CD4-positive, alpha-beta T cell (primary cell): ENCODE measurements around the gene CXCL12. TPM values are rescaled to one million over a fixed set of nuclear protein-coding genes. Genes with fewer than 3 reads are reported as not detected.

Experiments
- ATAC-seq: fragments of 200-7000 bp; cut with Tn5 transposase; one replicate; pipeline ENCODE4 v1.10.0; 2022; ENCODE audit warnings: mild to moderate bottlenecking; ENCODE audit not compliant: poor library complexity
- CTCF ChIA-PET: fragments of 350-600 bp; sonication (Branson Sonifier 250); formaldehyde crosslinking; loops from one replicate; lab custom pipeline; 2021; ENCODE audit warnings: antibody characterized with exemption, inconsistent platforms; lab: Charles Lee
- POLR2A ChIA-PET: fragments of 350-600 bp; sonication (Branson Sonifier 250); formaldehyde crosslinking; loops from one replicate; lab custom pipeline; 2021; ENCODE audit warnings: antibody characterized with exemption, inconsistent platforms; lab: Charles Lee
- DNase-seq, 14 experiments: peaks; one replicate each; pipeline ENCODE4 v3.0.0-alpha.2; 2013 to 2020; ENCODE audit warnings: mixed read lengths in 2 of 14
- H3K27ac ChIP-seq, 2 donors: one replicate each; pipeline versions ENCODE4 v1.5.1 to v1.7.0; 2013; ENCODE audit warnings: low read length in 2 of 2, low read depth in 1 of 2, mild to moderate bottlenecking in 1 of 2
- H3K27me3 ChIP-seq, 2 experiments: 1 replicate in 1 of 2; 2 replicates in 1 of 2; pipeline versions ENCODE4 v1.6.1 to v1.7.0; 2013; ENCODE audit warnings: low read length in 2 of 2, control low read depth in 1 of 2, mild to moderate bottlenecking in 1 of 2, moderate library complexity in 1 of 2; ENCODE audit not compliant: insufficient read depth in 2 of 2, control insufficient read depth in 1 of 2
- H3K36me3 ChIP-seq: one replicate; pipeline ENCODE4 v1.6.1; 2013; ENCODE audit warnings: low read length, control low read depth; ENCODE audit not compliant: insufficient read depth
- H3K4me1 ChIP-seq: one replicate; pipeline ENCODE4 v1.6.1; 2013; ENCODE audit warnings: low read length, control low read depth; ENCODE audit not compliant: insufficient read depth
- H3K4me3 ChIP-seq: one replicate; pipeline ENCODE4 v1.5.1; 2013; ENCODE audit warnings: mild to moderate bottlenecking, low read length, moderate library complexity
- H3K9me3 ChIP-seq, 2 experiments: 1 replicate in 1 of 2; 2 replicates in 1 of 2; pipeline versions ENCODE4 v1.6.1 to v1.7.0; 2013; ENCODE audit warnings: low read length in 2 of 2, mild to moderate bottlenecking in 2 of 2, control low read depth in 1 of 2, moderate library complexity in 1 of 2; ENCODE audit not compliant: control insufficient read depth in 1 of 2, insufficient read depth in 1 of 2
- H3K27ac Mint-ChIP-seq: one replicate; pipeline ENCODE4 v1.8.0; 2020; ENCODE audit warnings: mixed read lengths
- H3K27me3 Mint-ChIP-seq: one replicate; pipeline ENCODE4 v1.8.0; 2021; ENCODE audit warnings: mixed read lengths
- H3K36me3 Mint-ChIP-seq: one replicate; pipeline ENCODE4 v1.8.0; 2021; ENCODE audit warnings: low read depth, mixed read lengths
- H3K4me1 Mint-ChIP-seq: one replicate; pipeline ENCODE4 v1.8.0; 2021; ENCODE audit warnings: low read depth, mixed read lengths
- H3K4me3 Mint-ChIP-seq: one replicate; pipeline ENCODE4 v1.8.0; 2020; ENCODE audit warnings: mild to moderate bottlenecking, mixed read lengths
- H3K9me3 Mint-ChIP-seq: one replicate; pipeline ENCODE4 v1.8.0; 2020; ENCODE audit warnings: mixed read lengths
- intact Hi-C, 2 experiments: fragments of 100-400 bp; cut with DNase I in 1 of 2; cut with micrococcal nuclease in 1 of 2; formaldehyde crosslinking; loops; one replicate each; pipeline versions ENCODE4 v1.15.1 to v1.9.0; 2023 to 2025; cut with DNase I, micrococcal nuclease
- total RNA-seq, 174 experiments: library from RNA in 2 of 174; stranded (reverse) in 2 of 174; gene quantifications; one replicate each; pipeline ENCODE4 v1.2.3 and lab custom pipeline; 2021 to 2026
- TF ChIP-seq, protein P1 (sequence below): fragments of 200-600 bp; IDR thresholded peaks from one replicate; pipeline ENCODE4 v1.8.0; 2022; ENCODE audit warnings: antibody characterized with exemption, mild to moderate bottlenecking

CXCL12 gene
- total RNA-seq, 2 experiments from 2014 or later: not detected

DNA sequence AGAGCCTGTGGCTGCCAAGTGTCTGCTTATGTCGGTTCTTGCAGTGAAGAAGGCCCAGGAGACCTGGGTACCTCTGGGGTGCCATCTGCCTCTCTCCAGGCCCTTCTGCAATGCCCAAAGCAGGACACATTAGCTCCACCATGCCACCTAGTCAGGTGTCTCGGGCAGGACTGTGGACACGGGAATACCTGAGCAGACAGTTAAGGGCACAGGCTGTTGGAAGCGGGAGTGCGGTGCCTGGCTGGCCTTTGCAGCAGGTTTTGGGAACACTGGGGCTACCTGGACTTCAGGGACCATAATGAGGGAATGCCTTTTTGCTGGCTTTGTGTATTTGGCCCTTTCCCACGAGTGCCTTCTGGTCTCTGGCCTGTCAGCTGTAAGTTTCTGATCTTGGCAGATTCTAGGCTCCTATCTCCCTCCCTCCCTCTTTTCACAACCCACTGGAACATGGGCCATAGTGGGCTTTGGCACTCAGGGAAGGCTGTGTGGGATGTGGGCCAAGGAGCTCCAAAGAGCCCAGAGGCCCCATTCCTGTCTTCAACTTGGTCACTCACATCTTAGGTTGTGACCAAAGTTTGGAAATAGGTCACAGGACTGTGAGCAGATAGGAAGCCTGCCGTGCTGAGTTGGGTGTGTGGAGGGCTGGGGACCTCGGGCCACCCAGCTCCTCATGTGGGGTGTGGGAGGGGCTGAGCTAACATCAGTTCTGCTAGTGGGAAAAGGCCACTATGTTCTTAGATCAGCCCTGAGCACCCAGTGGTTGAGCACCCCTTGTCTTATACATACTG is 41.5 kb upstream of the CXCL12 start:
- no peak overlapping the region for H3K27ac ChIP-seq
- no peaks in the 10 kb centered on the region for H3K4me1 ChIP-seq
- H3K27me3 ChIP-seq: no peaks in the 10 kb centered on the region
- H3K9me3 ChIP-seq: peaks cover 0 to 17% of the 10 kb centered on the region in 2 experiments
- no peaks in the 10 kb centered on the region for H3K27me3 Mint-ChIP-seq
- H3K36me3 ChIP-seq: no peaks in the 10 kb centered on the region
- no peak overlapping the region for H3K27ac Mint-ChIP-seq
- intact Hi-C loops: no loop called here
- no peak overlapping the region for H3K4me3 Mint-ChIP-seq
- ATAC-seq (no peak), DNase-seq (no peak)
- no peak overlapping the region for H3K4me3 ChIP-seq
- no peaks in the 10 kb centered on the region for H3K9me3 Mint-ChIP-seq
- POLR2A ChIA-PET: no interaction called here
- TF ChIP-seq, protein P1, sequence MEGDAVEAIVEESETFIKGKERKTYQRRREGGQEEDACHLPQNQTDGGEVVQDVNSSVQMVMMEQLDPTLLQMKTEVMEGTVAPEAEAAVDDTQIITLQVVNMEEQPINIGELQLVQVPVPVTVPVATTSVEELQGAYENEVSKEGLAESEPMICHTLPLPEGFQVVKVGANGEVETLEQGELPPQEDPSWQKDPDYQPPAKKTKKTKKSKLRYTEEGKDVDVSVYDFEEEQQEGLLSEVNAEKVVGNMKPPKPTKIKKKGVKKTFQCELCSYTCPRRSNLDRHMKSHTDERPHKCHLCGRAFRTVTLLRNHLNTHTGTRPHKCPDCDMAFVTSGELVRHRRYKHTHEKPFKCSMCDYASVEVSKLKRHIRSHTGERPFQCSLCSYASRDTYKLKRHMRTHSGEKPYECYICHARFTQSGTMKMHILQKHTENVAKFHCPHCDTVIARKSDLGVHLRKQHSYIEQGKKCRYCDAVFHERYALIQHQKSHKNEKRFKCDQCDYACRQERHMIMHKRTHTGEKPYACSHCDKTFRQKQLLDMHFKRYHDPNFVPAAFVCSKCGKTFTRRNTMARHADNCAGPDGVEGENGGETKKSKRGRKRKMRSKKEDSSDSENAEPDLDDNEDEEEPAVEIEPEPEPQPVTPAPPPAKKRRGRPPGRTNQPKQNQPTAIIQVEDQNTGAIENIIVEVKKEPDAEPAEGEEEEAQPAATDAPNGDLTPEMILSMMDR: no peak
- H3K4me1 Mint-ChIP-seq: no peaks in the 10 kb centered on the region
- CTCF ChIA-PET: no interaction called here
- no peaks in the 10 kb centered on the region for H3K36me3 Mint-ChIP-seq

DNA sequence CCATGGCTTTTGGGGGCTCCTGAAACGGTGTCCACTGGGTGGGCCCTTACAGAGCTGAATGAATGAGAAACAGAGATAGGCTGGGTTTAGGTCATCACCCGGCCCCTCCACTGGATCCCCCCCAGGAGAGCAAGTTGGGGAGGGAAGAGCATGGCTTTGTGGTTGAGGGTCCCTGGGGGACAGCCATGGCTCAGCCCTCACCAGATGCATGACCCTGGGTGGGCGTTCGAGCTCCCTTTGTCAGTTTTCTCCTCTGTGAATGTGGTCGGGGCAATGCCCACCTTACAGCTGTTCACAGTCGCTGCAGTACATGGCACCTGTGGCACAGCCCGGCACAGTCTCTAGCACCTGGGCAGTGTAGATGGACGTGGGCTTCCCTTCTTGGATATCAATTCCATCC is 40.6 kb upstream of the CXCL12 start:
- Histone ChIP-seq H3K27ac (no peak overlapping the region), H3K9me3 (peaks cover 0 to 17% of the 10 kb centered on the region in 2 experiments), H3K4me3 (no peak overlapping the region), H3K4me1 (no peaks in the 10 kb centered on the region), H3K36me3 (no peaks in the 10 kb centered on the region), H3K27me3 (no peaks in the 10 kb centered on the region)
- no peaks in the 10 kb centered on the region for H3K4me1 Mint-ChIP-seq
- POLR2A ChIA-PET: no interaction called here
- no peaks in the 10 kb centered on the region for H3K27me3 Mint-ChIP-seq
- H3K4me3 Mint-ChIP-seq: no peak overlapping the region
- no peaks in the 10 kb centered on the region for H3K36me3 Mint-ChIP-seq
- H3K9me3 Mint-ChIP-seq: no peaks in the 10 kb centered on the region
- ATAC-seq (no peak), DNase-seq (no peak)
- CTCF ChIA-PET: no interaction called here
- H3K27ac Mint-ChIP-seq: no peak overlapping the region
- intact Hi-C loops: no loop called here
- TF ChIP-seq, protein P1: no peak

DNA sequence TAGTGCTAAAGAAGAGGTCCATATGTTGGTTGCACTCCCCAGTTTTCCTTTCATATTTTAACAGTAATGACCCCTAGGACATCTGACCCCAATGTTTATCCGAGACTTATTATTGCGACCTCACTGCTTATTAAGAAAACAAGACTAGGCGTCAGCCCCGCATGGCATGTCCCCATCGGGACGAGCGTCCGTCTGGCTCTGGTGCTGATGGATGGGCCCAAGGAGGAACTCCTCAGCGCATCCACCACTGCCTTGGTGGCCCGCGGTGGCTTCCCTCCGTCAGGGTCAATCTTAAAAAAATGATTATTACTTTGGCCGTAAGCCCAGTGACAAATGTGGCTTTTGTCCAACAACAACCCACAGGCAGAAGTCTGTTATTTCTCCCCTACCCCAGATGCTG is 40.1 kb upstream of the CXCL12 start:
- POLR2A ChIA-PET: no interaction called here
- no peaks in the 10 kb centered on the region for H3K27me3 ChIP-seq
- no peak for DNase-seq
- no peak overlapping the region for H3K27ac Mint-ChIP-seq
- H3K4me1 ChIP-seq: no peaks in the 10 kb centered on the region
- CTCF ChIA-PET: no interaction called here
- H3K27ac ChIP-seq: no peak overlapping the region
- TF ChIP-seq, protein P1: no peak
- intact Hi-C loops: no loop called here
- H3K9me3 ChIP-seq: peaks cover 0 to 17% of the 10 kb centered on the region in 2 experiments
- no peak overlapping the region for H3K4me3 ChIP-seq
- H3K9me3 Mint-ChIP-seq: no peaks in the 10 kb centered on the region
- no peaks in the 10 kb centered on the region for H3K4me1 Mint-ChIP-seq
- no peaks in the 10 kb centered on the region for H3K36me3 Mint-ChIP-seq
- no peak overlapping the region for H3K4me3 Mint-ChIP-seq
- no peaks in the 10 kb centered on the region for H3K36me3 ChIP-seq
- no peak for ATAC-seq
- H3K27me3 Mint-ChIP-seq: no peaks in the 10 kb centered on the region
